Measurements from ENCODE around the gene RXFP4.
A peak's percentile ranks its signal among the peaks of the same experiment; 100 is the strongest.
"Not testable (repeated sequence)": the region's sequence is repeated elsewhere in the genome, so short reads cannot be mapped to it uniquely, and the experiment has no call there.

Gene RXFP4

GRCh38 chr1:155978973-155979429 lies 37.6 kb downstream of the RXFP4 start:
- DNase-seq: no peak

DNA sequence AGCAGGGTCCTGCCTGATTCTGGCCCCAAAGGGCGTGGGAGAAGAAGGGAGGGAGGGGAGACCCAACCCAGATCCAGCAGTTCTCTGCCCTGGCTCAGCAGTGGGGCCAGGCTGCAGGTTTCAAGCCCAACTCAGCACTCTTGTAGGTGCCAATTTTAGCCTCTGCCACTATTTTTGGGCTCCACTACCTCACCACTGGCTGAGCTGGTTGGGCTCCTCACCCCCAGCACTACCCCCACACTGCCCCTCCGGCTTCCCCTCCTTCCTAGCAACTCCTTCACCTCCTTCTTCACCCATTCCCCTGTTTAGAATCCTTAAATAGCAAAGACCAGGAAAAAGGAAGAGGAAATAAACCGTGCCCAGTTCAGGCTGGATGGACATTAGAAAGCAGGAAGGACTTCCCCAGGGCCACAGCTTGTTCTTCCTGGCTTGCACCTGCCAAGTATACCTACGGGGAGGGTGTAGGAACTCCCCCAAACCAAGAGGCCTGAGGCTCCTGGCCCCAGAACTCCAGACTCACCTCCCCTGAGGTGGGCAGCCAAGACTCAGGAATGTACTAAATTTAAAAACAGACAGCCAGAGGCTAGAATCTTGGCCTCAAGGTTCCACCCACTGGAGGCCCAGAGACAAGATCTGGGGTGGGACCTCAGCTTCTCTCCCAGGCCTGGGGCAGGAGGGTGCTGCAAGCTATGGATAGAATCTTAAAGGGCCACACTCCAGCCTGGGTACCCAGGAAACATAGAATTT lies 38.3 kb downstream of the RXFP4 start:
- DNase-seq: no peak

DNA sequence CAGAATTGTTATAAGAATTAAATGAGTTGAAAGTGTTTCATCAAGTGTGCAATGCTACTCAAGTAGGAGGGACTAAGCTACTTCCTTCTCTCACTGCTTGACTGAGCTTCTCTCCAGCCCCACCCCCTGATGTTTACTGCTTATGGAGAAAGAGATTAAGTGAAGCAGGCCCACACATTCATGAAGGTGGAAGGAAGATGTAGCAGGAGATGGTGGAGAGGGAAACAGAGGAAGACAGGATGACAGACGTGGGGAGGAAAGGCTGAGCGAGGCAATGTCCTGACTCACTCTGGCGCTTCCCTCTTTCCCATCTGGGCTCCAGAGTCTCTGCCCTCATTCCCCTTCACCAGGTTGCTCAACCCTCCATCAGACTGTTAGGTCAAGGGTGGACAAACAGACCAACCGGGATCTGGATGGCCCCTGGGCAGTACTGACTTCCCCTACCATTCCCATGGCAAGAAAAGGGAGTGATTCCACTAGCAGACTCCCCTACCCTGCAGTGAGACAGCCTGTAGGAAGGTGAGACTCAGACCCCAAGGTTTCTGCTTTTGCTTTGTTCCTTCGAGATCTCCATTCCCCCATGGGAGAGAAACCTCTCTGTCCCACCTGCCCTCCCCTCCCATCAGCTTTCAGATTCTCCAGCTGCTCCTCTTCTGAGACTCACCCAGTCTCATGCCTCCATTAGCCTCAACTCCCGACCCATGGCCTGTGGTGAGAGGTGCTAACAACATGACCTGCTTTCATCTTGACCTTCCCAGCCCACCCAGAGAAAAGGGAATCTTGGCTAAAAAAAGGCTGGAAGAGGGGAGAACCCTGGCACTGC lies 40.0 kb downstream of the RXFP4 start:
- no peak for DNase-seq

- DNase-seq: no peak
Observed at GRCh38 chr1:155982106-155982505, 40.7 kb downstream of the RXFP4 start.

DNA sequence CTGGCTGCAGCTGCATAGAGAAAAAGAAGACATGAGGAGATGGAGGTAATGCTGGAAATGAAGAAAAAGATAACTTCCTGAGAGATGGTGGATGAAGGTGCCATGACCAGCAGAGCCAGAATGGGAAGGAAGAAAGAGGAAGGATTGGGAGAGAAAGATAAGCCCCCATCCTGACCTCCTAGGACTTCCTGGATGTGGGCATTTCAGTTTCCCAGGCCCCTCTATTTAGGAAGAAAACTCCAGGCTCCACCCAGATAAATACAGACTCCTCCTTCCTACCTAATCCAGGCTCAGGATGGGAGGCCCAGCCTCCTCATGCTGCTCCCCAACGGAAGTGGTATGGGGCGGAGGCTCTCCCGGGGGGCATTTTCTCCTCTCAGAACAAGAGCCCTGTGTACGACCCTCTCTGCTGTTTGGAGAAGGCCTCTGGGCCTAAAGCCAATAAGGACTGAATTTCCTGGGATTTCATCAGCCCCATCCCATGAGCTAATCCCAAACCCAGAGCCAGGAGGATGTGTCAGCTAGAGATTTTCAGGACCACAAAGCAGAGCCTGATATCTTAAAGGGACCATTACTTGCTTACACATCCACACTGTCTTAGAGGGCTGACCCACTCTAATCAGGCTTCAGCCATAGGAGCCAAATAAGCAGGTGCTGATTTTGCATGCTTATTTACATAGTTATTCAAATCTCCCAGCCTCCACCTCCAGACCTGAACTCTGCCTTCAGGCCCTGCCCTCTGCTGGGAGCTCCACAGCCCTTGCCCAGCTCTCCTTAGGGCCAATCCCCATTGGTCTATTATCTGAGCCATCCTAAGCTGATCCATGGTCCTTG lies 42.0 kb downstream of the RXFP4 start:
- DNase-seq: no peak

GRCh38 chr1:155984341-155984740 lies 42.9 kb downstream of the RXFP4 start:
- DNase-seq: no peak

DNA sequence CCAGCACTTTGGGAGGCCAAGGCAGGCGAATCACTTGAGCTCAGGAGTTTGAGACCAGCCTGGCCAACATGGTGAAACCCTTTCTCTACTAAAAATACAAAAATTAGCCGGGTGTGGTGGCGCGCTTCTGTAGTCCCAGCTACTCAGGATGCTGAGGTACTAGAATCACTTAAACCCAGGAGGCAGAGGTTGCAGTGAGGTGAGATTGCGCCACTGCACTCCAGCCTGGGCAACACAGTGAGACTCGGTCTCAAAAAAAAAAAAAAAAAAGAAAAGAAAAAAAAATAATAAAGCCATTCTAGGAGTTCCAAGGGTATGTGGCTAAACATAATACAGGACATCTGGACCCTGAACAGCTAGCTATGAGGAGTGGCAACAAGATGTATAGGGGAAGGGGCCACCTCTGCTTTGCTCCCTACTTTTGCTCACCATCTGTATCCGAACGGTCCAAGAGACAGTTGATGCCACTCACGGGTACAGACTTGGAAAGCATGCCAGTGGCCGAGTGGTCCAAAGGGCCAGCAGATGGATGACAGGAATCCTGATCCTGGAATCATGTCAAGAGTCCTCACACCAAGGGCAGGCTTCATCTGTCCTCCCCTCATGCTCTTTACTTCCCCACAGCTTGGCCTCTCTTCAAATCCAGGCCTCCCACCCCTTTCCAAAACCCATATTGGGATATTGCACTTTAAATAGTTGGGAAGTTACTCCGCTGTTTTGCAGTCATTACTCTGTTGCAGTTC lies 43.6 kb downstream of the RXFP4 start:
- DNase-seq: not testable (repeated sequence)

- DNase-seq: peak; percentile 78
Observed at GRCh38 chr1:155989242-155990004, 48.0 kb downstream of the RXFP4 start.

DNA sequence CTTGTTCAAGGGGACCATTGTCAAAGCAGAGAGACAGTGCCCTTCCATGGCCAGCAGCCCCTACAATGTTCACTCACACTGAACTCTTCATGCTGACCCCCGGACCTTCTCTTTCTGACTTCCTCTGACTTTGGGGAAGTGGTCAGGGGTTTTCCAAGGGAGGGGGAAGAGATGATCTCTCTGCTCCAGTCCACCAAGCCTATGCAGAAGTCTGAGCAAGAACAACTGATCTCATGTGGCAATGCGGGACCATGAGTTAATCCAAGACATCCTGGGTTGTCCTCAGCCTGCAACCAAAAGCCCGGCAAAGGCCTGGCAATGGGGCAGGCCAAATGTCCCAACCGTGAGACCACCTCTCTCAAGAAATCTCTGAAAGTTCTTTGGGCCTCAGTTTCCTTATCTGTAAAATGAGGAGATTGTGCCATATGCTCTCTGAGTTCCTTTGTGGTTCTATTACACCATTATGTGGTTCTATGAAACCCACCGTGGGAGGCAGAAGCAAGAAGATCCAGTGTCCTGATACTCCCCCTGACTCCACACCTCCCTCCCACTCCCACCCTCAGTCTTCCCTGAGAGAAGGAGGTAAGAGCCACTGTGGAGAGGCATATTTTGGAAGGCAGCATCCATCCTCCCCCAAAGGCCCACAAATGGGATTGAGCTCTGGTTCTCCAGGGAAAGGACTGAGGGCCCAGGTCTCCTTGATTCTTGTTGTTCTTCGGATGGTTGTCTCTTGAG lies 48.7 kb downstream of the RXFP4 start:
- DNase-seq: no peak
